Breast epithelium (tissue), 4 donors: ENCODE measurements around the gene PPM1H. TPM values are rescaled to one million over a fixed set of nuclear protein-coding genes. Genes with fewer than 3 reads are reported as not detected.

Experiments used
- DNase-seq, 2 donors: peaks; one replicate each; pipeline ENCODE4 v3.0.0-alpha.2; 2019; ENCODE audit warnings: low spot score in 2 of 2
- H3K27ac ChIP-seq, 2 donors: fragments of 200-600 bp; sonication (generic) in 1 of 2; one replicate each; pipeline ENCODE4 v1.5.1; 2016 to 2019; ENCODE audit warnings: mild to moderate bottlenecking in 1 of 2
- H3K27me3 ChIP-seq, 2 donors: fragments of 200-600 bp; sonication (generic) in 1 of 2; one replicate each; pipeline versions ENCODE4 v1.5.1 to v1.6.0; 2017 to 2019; ENCODE audit warnings: control low read depth in 1 of 2, mild to moderate bottlenecking in 1 of 2
- H3K36me3 ChIP-seq: fragments of 200-600 bp; one replicate; pipeline ENCODE4 v1.5.1; 2019
- H3K4me1 ChIP-seq, 2 donors: fragments of 200-600 bp; sonication (generic); one replicate each; pipeline ENCODE4 v1.5.1; 2016 to 2019; ENCODE audit warnings: control low read depth in 1 of 2
- H3K4me3 ChIP-seq, 3 donors: fragments of 200-600 bp; sonication (generic); 1 replicate in 2 of 3; 2 replicates in 1 of 3; pipeline ENCODE4 v1.5.1; 2016 to 2019; ENCODE audit warnings: mild to moderate bottlenecking in 3 of 3, moderate library complexity in 2 of 3
- H3K9me3 ChIP-seq, 2 donors: fragments of 200-600 bp; sonication (generic) in 1 of 2; one replicate each; pipeline ENCODE4 v1.5.1; 2016 to 2019; ENCODE audit warnings: control low read depth in 1 of 2
- CTCF ChIP-seq, 3 donors: fragments of 450-650 bp; IDR thresholded peaks; one replicate each; pipeline ENCODE4 v1.5.1; 2016 to 2017; ENCODE audit warnings: antibody characterized with exemption in 3 of 3, mild to moderate bottlenecking in 3 of 3, moderate library complexity in 3 of 3
- POLR2A ChIP-seq: fragments of 450-650 bp; IDR thresholded peaks from one replicate; pipeline ENCODE4 v1.6.1; 2016; ENCODE audit warnings: antibody characterized with exemption, mild to moderate bottlenecking, moderate library complexity
- POLR2AphosphoS5 ChIP-seq, 3 donors: sonication (generic); formaldehyde crosslinking; IDR thresholded peaks; one replicate each; pipeline ENCODE4 v1.6.1; 2017; ENCODE audit warnings: antibody characterized with exemption in 3 of 3
- intact Hi-C: fragments of 100-400 bp; cut with DNase I; formaldehyde crosslinking; loops from one replicate; pipeline ENCODE4 v1.15.1; 2023; ENCODE audit warnings: low total_unique reads
- total RNA-seq, 3 donors: library from RNA; depleted of rRNA; stranded (reverse); fragments of >200 nt; gene quantifications; one replicate each; pipeline ENCODE4 v1.1.0, GENCODE V29; 2016

PPM1H gene
- total RNA-seq, 3 donors from 2014 or later, result 2.2 to 15.4 (median 13.5) TPM

- DNase-seq, result no peak
- TF ChIP-seq POLR2AphosphoS5 (IDR thresholded peaks at IDR 0.05), result no peak
- no peak for TF ChIP-seq CTCF (IDR thresholded peaks at IDR 0.05)
- no peak for TF ChIP-seq POLR2A
- no peaks in the 10 kb centered on the region for H3K36me3 ChIP-seq
- intact Hi-C loops, result no loop called here
- H3K27ac ChIP-seq, result no peak overlapping the region
- H3K27me3 ChIP-seq, result no peaks in the 10 kb centered on the region
- no peak overlapping the region for H3K4me3 ChIP-seq
- no peaks in the 10 kb centered on the region for H3K9me3 ChIP-seq
- no peaks in the 10 kb centered on the region for H3K4me1 ChIP-seq
Observed at GRCh38 chr12:62677355-62677754, 257.6 kb downstream of the PPM1H start.

- Histone ChIP-seq H3K9me3 (no peaks in the 10 kb centered on the region), H3K36me3 (no peaks in the 10 kb centered on the region), H3K27ac (no peak overlapping the region), H3K4me1 (no peaks in the 10 kb centered on the region), H3K27me3 (no peaks in the 10 kb centered on the region), H3K4me3 (no peak overlapping the region)
- intact Hi-C loops, result no loop called here
- no peak for DNase-seq
- TF ChIP-seq POLR2AphosphoS5 (IDR thresholded peaks at IDR 0.05), result no peak
- TF ChIP-seq CTCF (IDR thresholded peaks at IDR 0.05), result no peak
- no peak for TF ChIP-seq POLR2A
Observed at GRCh38 chr12:62676521-62677307, 258.2 kb downstream of the PPM1H start.

- H3K27me3 ChIP-seq, result no peaks in the 10 kb centered on the region
- TF ChIP-seq POLR2AphosphoS5 (IDR thresholded peaks at IDR 0.05), result no peak
- TF ChIP-seq POLR2A, result no peak
- no peak for TF ChIP-seq CTCF (IDR thresholded peaks at IDR 0.05)
- H3K4me3 ChIP-seq, result no peak overlapping the region
- no peak overlapping the region for H3K27ac ChIP-seq
- no peak for DNase-seq
- H3K9me3 ChIP-seq, result no peaks in the 10 kb centered on the region
- no peaks in the 10 kb centered on the region for H3K36me3 ChIP-seq
- intact Hi-C loops, result no loop called here
- H3K4me1 ChIP-seq, result no peaks in the 10 kb centered on the region
Observed at GRCh38 chr12:62673028-62673815, 261.7 kb downstream of the PPM1H start.

GRCh38 chr12:62670986-62671720 lies 263.8 kb downstream of the PPM1H start:
- Histone ChIP-seq H3K27ac (no peak overlapping the region), H3K27me3 (no peaks in the 10 kb centered on the region), H3K9me3 (no peaks in the 10 kb centered on the region), H3K4me3 (no peak overlapping the region), H3K4me1 (no peaks in the 10 kb centered on the region), H3K36me3 (no peaks in the 10 kb centered on the region)
- DNase-seq, result no peak
- intact Hi-C loops, result no loop called here
- TF ChIP-seq POLR2A (no peak), CTCF (IDR thresholded peaks at IDR 0.05) (no peak), POLR2AphosphoS5 (IDR thresholded peaks at IDR 0.05) (no peak)
